Muscle of back (tissue), 11 donors: ENCODE data around the gene FRS3. TPM values are rescaled to one million over a fixed set of nuclear protein-coding genes. Genes with fewer than 3 reads are reported as not detected.
"Not testable (repeated sequence)": the region's sequence is repeated elsewhere in the genome, so short reads cannot be mapped to it uniquely, and the experiment has no call there.

Source experiments
- DNase-seq, 3 donors: peaks; one replicate each; pipeline versions ENCODE4 v3.0.0 to v3.0.0-alpha.2; 2013
- polyA plus RNA-seq, 10 donors: library from polyadenylated mRNA; unstranded; fragments of 120-200 nt; gene quantifications; one replicate each; pipeline ENCODE4 v1.2.1, GENCODE V29; 2013; ENCODE audit not compliant: insufficient read length in 10 of 10

FRS3 gene
- polyA plus RNA-seq, 10 donors: 5.5 to 8.4 (median 6.2) TPM

GRCh38 chr6:41770381-41771057 is 9.2 kb downstream of the FRS3 start:
- DNase-seq: no peak

GRCh38 chr6:41769376-41769775 is 10.3 kb downstream of the FRS3 start:
- no peak for DNase-seq

GRCh38 chr6:41768545-41769308 is 11.0 kb downstream of the FRS3 start:
- DNase-seq: no peak

- DNase-seq: peak; percentile 28 to 66 (median 38)
Measured at GRCh38 chr6:41767112-41767833, 12.4 kb downstream of the FRS3 start.

- DNase-seq: not testable (repeated sequence)
Measured at GRCh38 chr6:41766043-41766664, 13.5 kb downstream of the FRS3 start.

- no peak for DNase-seq
Measured at GRCh38 chr6:41763470-41763869, 16.2 kb downstream of the FRS3 start.

- DNase-seq: no peak
Measured at GRCh38 chr6:41759905-41760579, 19.7 kb downstream of the FRS3 start.

- no peak for DNase-seq
Measured at GRCh38 chr6:41759106-41759904, 20.4 kb downstream of the FRS3 start.

- DNase-seq: no peak
Measured at GRCh38 chr6:41758641-41759035, 21.1 kb downstream of the FRS3 start.

GRCh38 chr6:41757931-41758640 is 21.6 kb downstream of the FRS3 start:
- no peak for DNase-seq

- DNase-seq: peak; percentile 35 to 56 (median 40)
Measured at GRCh38 chr6:41757271-41757670, 22.4 kb downstream of the FRS3 start.

GRCh38 chr6:41756354-41756753 is 23.3 kb downstream of the FRS3 start:
- DNase-seq: no peak

GRCh38 chr6:41755895-41756294 is 23.8 kb downstream of the FRS3 start:
- DNase-seq: no peak

- DNase-seq: no peak
Measured at GRCh38 chr6:41750374-41750773, 29.3 kb downstream of the FRS3 start.

- DNase-seq: no peak
Measured at GRCh38 chr6:41748542-41748941, 31.2 kb downstream of the FRS3 start.

GRCh38 chr6:41748102-41748477 is 31.6 kb downstream of the FRS3 start:
- DNase-seq: no peak

GRCh38 chr6:41747256-41748101 is 32.2 kb downstream of the FRS3 start, which contains the start of gene PGC:
TSS of gene PGC (minus strand) at chr6:41747397. CDS start at chr6:41747334, 63 bp downstream.
- DNase-seq: no peak

- no peak for DNase-seq
Measured at GRCh38 chr6:41746107-41746506, 33.6 kb downstream of the FRS3 start.

GRCh38 chr6:41744236-41744787 is 35.4 kb downstream of the FRS3 start:
- DNase-seq: no peak
